Adrenal gland (tissue), 12 donors: ENCODE results near the gene MAD1L1. TPM values are rescaled to one million over a fixed set of nuclear protein-coding genes. Genes with fewer than 3 reads are reported as not detected.
A peak's percentile ranks its signal among the peaks of the same experiment; 100 is the strongest.

ENCODE experiments used
- DNase-seq, 7 donors: peaks; one replicate each; pipeline ENCODE4 v3.0.0-alpha.2; 2019 to 2020
- H3K27ac ChIP-seq, 5 donors: fragments of 200-600 bp; sonication (generic) in 4 of 5; 1 replicate in 3 of 5; 2 replicates in 2 of 5; pipeline versions ENCODE4 v1.5.1 to v1.8.0; 2016 to 2020; ENCODE audit warnings: mild to moderate bottlenecking in 1 of 5
- H3K27me3 ChIP-seq: fragments of 200-600 bp; 2 replicates; pipeline ENCODE4 v1.8.0; 2021
- H3K36me3 ChIP-seq, 2 donors: fragments of 200-600 bp; replicated peaks in 1 of 2; 1 replicate in 1 of 2; 2 replicates in 1 of 2; pipeline versions ENCODE4 v1.5.1 to v1.8.0; 2018 to 2022
- H3K4me1 ChIP-seq, 2 donors: fragments of 200-600 bp; replicated peaks in 1 of 2; 1 replicate in 1 of 2; 2 replicates in 1 of 2; pipeline versions ENCODE4 v1.5.1 to v1.8.0; 2018 to 2021
- H3K4me3 ChIP-seq, 4 donors: fragments of 200-600 bp; sonication (generic) in 3 of 4; one replicate each; pipeline ENCODE4 v1.5.1; 2016 to 2018
- H3K9me3 ChIP-seq, 3 donors: fragments of 200-600 bp; sonication (generic) in 1 of 3; replicated peaks in 1 of 3; 1 replicate in 2 of 3; 2 replicates in 1 of 3; pipeline versions ENCODE4 v1.5.1 to v1.8.0; 2016 to 2021
- POLR2A ChIP-seq, 2 donors: fragments of 450-650 bp; IDR thresholded peaks; one replicate each; pipeline ENCODE4 v1.6.1; 2017; ENCODE audit warnings: antibody characterized with exemption in 2 of 2, mild to moderate bottlenecking in 2 of 2, moderate library complexity in 1 of 2
- WGBS, 4 donors: extraction: QIAGEN DNeasy Blood & Tissue Kit in 2 of 4; methylation state at CpG; one replicate each; pipeline versions ENCODE4 v1.1.5 to v1.1.7; 2013 to 2017; 5-methylcytosine and 5-hydroxymethylcytosine counted together
- intact Hi-C, 2 donors: fragments of 100-400 bp; cut with DNase I; formaldehyde crosslinking; loops; one replicate each; pipeline versions ENCODE4 v1.14.1 to v1.15.0; 2022 to 2023
- polyA plus RNA-seq, 3 donors: library from polyadenylated mRNA; stranded (reverse); fragments of 200-250 nt in 2 of 3; fragments of 350-450 nt in 1 of 3; fragmentation: Illumina TruSeq in 1 of 3; extraction: RNeasy Lipid Tissue Mini Kit (QIAGEN cat#74804) in 1 of 3; gene quantifications; one replicate each; pipeline ENCODE4 v1.2.3, GENCODE V29; 2013 to 2014
- total RNA-seq, 9 donors: library from RNA; depleted of rRNA in 4 of 9; stranded (reverse); fragments of >200 nt in 4 of 9; fragments of 120-200 nt in 1 of 9; fragmentation: NEBNext Ultra II Directional in 1 of 9; extraction: Animal tissue kit (Norgen Biotek cat#: 25700) in 1 of 9; gene quantifications; one replicate each; pipeline versions ENCODE4 v1.1.0 to v1.2.4, GENCODE V29; 2013 to 2023
- TF ChIP-seq, protein P1 (sequence below), 6 experiments: fragments of 450-650 bp in 4 of 6; fragments of 200-600 bp in 2 of 6; sonication (generic) in 1 of 6; IDR thresholded peaks; 1 replicate in 5 of 6; 2 replicates in 1 of 6; pipeline versions ENCODE4 v1.5.1 to v1.8.0; 2016 to 2021; ENCODE audit warnings: antibody characterized with exemption in 6 of 6, mild to moderate bottlenecking in 2 of 6, moderate library complexity in 1 of 6
- donor health status: healthy with polysubstance abuse.
- donor health status: Bipolar disorder and iron deficiency.
- donor health status: DM: yes; HTN: yes; CAD: no.
- donor health status: DM: no; HTN: no; CAD: no.
- donor health status: DM: no; HTN: no; CAD: no.
- donor health status: DM: yes; HTN: yes; CAD: no.

MAD1L1 gene
- total and polyA plus RNA-seq, 12 donors, result 6.7 to 87.7 (median 28.9) TPM

DNA sequence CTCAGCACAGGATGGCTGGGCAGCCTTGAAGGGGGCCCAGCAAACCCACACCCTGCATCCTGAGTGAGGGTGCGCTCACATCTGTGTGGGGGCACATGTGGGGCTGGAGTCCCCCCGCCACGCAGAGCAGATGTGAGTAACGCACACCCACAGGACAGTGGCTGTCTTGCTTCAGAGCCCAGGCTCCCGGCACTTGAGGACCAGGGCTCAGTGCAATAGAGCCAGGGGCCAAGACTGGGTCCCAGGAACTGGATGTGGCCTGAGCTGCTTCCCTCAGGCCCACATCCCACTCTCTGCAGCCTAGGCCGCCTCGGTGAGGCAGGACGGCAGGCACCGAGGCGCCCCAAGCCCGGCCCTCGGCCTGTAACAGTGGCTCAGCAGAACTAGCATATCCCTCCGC lies 159.9 kb downstream of the MAD1L1 start:
- TF ChIP-seq POLR2A (IDR thresholded peaks at IDR 0.05), result no peak
- TF ChIP-seq, protein P1, sequence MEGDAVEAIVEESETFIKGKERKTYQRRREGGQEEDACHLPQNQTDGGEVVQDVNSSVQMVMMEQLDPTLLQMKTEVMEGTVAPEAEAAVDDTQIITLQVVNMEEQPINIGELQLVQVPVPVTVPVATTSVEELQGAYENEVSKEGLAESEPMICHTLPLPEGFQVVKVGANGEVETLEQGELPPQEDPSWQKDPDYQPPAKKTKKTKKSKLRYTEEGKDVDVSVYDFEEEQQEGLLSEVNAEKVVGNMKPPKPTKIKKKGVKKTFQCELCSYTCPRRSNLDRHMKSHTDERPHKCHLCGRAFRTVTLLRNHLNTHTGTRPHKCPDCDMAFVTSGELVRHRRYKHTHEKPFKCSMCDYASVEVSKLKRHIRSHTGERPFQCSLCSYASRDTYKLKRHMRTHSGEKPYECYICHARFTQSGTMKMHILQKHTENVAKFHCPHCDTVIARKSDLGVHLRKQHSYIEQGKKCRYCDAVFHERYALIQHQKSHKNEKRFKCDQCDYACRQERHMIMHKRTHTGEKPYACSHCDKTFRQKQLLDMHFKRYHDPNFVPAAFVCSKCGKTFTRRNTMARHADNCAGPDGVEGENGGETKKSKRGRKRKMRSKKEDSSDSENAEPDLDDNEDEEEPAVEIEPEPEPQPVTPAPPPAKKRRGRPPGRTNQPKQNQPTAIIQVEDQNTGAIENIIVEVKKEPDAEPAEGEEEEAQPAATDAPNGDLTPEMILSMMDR (IDR thresholded peaks at IDR 0.05), result no peak
- Histone ChIP-seq H3K4me1 (no peaks in the 10 kb centered on the region), H3K4me3 (no peak overlapping the region), H3K9me3 (no peaks in the 10 kb centered on the region), H3K36me3 (no peaks in the 10 kb centered on the region), H3K27ac (no peak overlapping the region), H3K27me3 (no peaks in the 10 kb centered on the region)
- DNase-seq, result no peak
- intact Hi-C loops, result no loop called here
- 83 to 100% (median 94%) methylated on average over 6 to 13 of the region's 13 CpGs for WGBS, 4 donors

DNA sequence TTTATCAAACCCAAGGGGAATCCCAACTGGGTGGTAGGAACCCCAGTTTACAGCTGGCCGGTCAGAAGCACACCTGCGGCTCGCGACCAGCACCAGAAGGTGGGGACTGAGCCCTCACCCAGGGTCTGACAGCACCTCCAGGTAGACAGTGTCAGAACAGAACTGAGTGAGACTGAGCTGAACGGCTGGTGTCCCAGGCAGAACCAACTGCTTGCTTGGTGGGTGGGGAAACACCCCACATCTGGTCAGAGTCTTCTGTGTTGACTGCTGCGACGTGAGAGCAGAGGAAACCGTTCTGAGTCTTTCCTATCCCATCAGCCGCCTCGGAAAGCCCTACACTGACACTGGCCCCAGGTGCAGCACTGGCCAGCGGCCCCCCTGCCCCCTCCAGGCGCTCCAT lies 160.7 kb downstream of the MAD1L1 start:
- intact Hi-C loops, result no loop called here
- 94 to 99% (median 97%) methylated on average over 7 to 12 of the region's 12 CpGs for WGBS, 4 donors
- no peaks in the 10 kb centered on the region for H3K27me3 ChIP-seq
- no peak overlapping the region for H3K4me3 ChIP-seq
- H3K9me3 ChIP-seq, result no peaks in the 10 kb centered on the region
- no peak overlapping the region for H3K27ac ChIP-seq
- no peak for DNase-seq
- H3K36me3 ChIP-seq, result no peaks in the 10 kb centered on the region
- no peaks in the 10 kb centered on the region for H3K4me1 ChIP-seq
- no peak for TF ChIP-seq POLR2A (IDR thresholded peaks at IDR 0.05)
- TF ChIP-seq, protein P1 (IDR thresholded peaks at IDR 0.05), result no peak

DNA sequence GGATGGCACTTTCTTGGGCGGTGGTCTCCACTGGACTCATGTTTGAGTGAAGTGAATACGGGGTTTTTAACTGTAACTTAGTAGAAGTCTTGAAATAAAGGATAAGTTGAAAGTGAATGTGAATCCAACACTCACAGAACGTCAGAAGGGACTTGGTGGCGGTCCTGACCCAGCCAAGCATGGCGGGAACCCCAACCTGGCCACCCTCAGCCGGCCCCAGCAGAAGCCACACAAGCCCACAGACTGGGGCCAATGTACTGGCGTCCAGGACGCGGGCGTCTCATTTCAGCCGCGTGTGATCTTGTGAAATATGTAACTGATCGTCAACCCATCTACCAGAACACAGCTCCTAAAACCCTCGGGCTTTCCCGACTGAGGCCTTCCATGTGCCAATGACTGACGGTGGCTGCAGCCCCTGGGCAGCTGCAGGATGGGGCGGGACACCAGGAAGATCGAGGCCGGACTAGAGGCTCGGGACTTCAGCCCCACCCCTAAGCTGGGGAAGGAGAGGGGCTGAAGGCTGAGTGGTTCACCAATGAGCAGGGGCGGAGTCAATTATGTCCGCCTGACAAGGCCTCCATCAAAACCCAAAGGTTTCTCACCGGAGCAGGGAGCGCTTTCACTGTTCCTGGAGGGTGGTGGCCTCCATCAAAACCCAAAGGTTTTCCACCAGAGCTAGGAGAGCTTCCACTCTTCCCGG lies 161.5 kb downstream of the MAD1L1 start:
- H3K4me1 ChIP-seq, result no peaks in the 10 kb centered on the region
- TF ChIP-seq, protein P1 (IDR thresholded peaks at IDR 0.05), result no peak
- TF ChIP-seq POLR2A (IDR thresholded peaks at IDR 0.05), result no peak
- H3K27ac ChIP-seq, result no peak overlapping the region
- H3K36me3 ChIP-seq, result no peaks in the 10 kb centered on the region
- no peak overlapping the region for H3K4me3 ChIP-seq
- 94 to 97% (median 96%) methylated on average over 14 to 25 of the region's 25 CpGs for WGBS, 4 donors
- intact Hi-C loops, result no loop called here
- DNase-seq, result no peak
- H3K27me3 ChIP-seq, result no peaks in the 10 kb centered on the region
- H3K9me3 ChIP-seq, result no peaks in the 10 kb centered on the region

DNA sequence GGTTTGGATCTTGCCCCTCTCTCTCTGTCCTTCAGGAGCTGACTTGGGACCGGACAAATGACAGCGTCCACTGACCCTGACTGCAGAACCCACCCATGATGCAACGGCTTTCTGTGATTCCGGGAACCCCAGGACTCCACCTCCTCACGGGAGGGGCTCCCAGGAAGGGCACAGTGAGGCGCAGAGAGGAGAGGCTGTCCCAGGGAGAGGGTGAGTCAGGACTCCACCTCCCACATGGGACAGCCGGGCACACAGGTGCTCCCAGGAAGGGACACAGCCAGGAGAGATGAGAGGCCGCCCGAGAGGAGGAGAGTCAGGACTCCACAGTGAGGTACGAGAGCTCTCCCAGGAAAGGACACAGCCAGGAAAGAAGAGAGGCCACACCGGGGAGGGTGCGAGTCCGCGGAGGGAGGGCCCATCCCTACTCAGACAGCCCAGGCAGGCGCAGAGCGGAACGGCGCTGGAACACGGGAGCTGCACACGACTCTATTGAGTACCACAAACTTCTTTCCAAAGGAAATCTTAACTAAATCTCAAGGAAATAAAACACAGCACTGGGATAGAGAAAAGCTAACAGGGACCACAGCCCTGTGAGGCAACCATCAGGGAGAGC lies 162.5 kb downstream of the MAD1L1 start:
- DNase-seq, result peak in 3 of 7 donors; percentile 45 to 51 (median 49)
- Histone ChIP-seq H3K27me3 (no peaks in the 10 kb centered on the region), H3K27ac (no peak overlapping the region), H3K4me1 (no peaks in the 10 kb centered on the region), H3K36me3 (no peaks in the 10 kb centered on the region), H3K4me3 (no peak overlapping the region), H3K9me3 (no peaks in the 10 kb centered on the region)
- WGBS, 4 donors, result 78 to 86% (median 82%) methylated on average over 19 to 20 of the region's 20 CpGs
- TF ChIP-seq, protein P1 (IDR thresholded peaks at IDR 0.05), result no peak
- no peak for TF ChIP-seq POLR2A (IDR thresholded peaks at IDR 0.05)
- intact Hi-C loops, result no loop called here
